Endothelial cell of umbilical vein (primary cell): ENCODE data around the gene DBR1. TPM values are rescaled to one million over a fixed set of nuclear protein-coding genes. Genes with fewer than 3 reads are reported as not detected.

Source experiments
- BruUV-seq: library from RNA; stranded (reverse); fragments of 400-500 nt; replicated peaks from 2 replicates; lab custom pipeline; 2021; lab: Mats Ljungman, UMichigan
- CTCF ChIA-PET: fragments of 300-600, 350-600 bp; sonication (Branson Sonifier 250); formaldehyde crosslinking; loops from one replicate; lab custom pipeline; 2021; ENCODE audit warnings: antibody characterized with exemption, inconsistent platforms; lab: Charles Lee
- POLR2A ChIA-PET: fragments of 300-600, 350-600 bp; sonication (Branson Sonifier 250); formaldehyde crosslinking; loops from one replicate; lab custom pipeline; 2021; ENCODE audit warnings: antibody characterized with exemption, inconsistent platforms; lab: Charles Lee
- DNase-seq: peaks from one replicate; pipeline ENCODE4 v3.0.0-alpha.2; 2011; ENCODE audit warnings: low read depth, low spot score
- FAIRE-seq: peaks from 2 replicates; lab custom pipeline; 2011; peaks lifted over from hg19 to GRCh38; lab: Jason Lieb, UNC
- H2AFZ ChIP-seq: 2 replicates; pipeline ENCODE4 v1.6.0; 2012; ENCODE audit warnings: low read depth, low read length, control low read depth, inconsistent platforms
- H3K27ac ChIP-seq: 2 replicates; pipeline ENCODE4 v1.5.1; 2011; ENCODE audit warnings: low read depth, mild to moderate bottlenecking, control low read depth, low read length, moderate library complexity; ENCODE audit not compliant: insufficient read depth
- H3K27me3 ChIP-seq, 2 experiments: 2 replicates each; pipeline versions ENCODE4 v1.6.0 to v1.6.1; 2011; ENCODE audit warnings: low read length in 2 of 2, mixed read lengths in 1 of 2; ENCODE audit not compliant: control insufficient read depth in 2 of 2, insufficient read depth in 2 of 2
- H3K36me3 ChIP-seq, 2 experiments: 2 replicates in 1 of 2; 3 replicates in 1 of 2; pipeline ENCODE4 v1.5.1; 2011; ENCODE audit warnings: low read length in 2 of 2, mild to moderate bottlenecking in 1 of 2, moderate library complexity in 1 of 2; ENCODE audit not compliant: control insufficient read depth in 2 of 2, insufficient read depth in 2 of 2; ENCODE audit errors: extremely low read depth in 1 of 2
- H3K4me1 ChIP-seq: 3 replicates; pipeline ENCODE4 v1.5.1; 2011; ENCODE audit warnings: mild to moderate bottlenecking, low read length; ENCODE audit not compliant: control insufficient read depth, insufficient read depth; ENCODE audit errors: extremely low read depth
- H3K4me2 ChIP-seq: 2 replicates; pipeline ENCODE4 v1.6.1; 2011; ENCODE audit warnings: low read length, control low read depth, mixed read lengths; ENCODE audit not compliant: insufficient read depth
- H3K4me3 ChIP-seq, 3 experiments: fragments of 200-600 bp in 1 of 3; sonication (generic), shearing (Covaris generic) in 1 of 3; replicated peaks in 1 of 3; 2 replicates each; pipeline ENCODE4 v1.5.1; 2011 to 2016; ENCODE audit warnings: control low read depth in 3 of 3, low read length in 3 of 3, mild to moderate bottlenecking in 2 of 3, inconsistent platforms in 1 of 3, low read depth in 1 of 3, moderate library complexity in 1 of 3; ENCODE audit not compliant: insufficient read depth in 1 of 3
- H3K79me2 ChIP-seq: 2 replicates; pipeline ENCODE4 v1.6.0; 2012; ENCODE audit warnings: low read length, inconsistent platforms; ENCODE audit not compliant: control insufficient read depth, insufficient read depth
- H3K9ac ChIP-seq: replicated peaks from 2 replicates; pipeline ENCODE3; 2011; ENCODE audit warnings: low read length, control low read depth; ENCODE audit not compliant: insufficient read depth; ENCODE audit errors: extremely low read depth
- H3K9me1 ChIP-seq: replicated peaks from 3 replicates; pipeline ENCODE4 v1.6.0; 2011; ENCODE audit warnings: mild to moderate bottlenecking, low read length; ENCODE audit not compliant: control insufficient read depth, insufficient read depth; ENCODE audit errors: extremely low read depth
- H3K9me3 ChIP-seq: replicated peaks from 2 replicates; pipeline ENCODE4 v1.5.1; 2012; ENCODE audit warnings: low read length, inconsistent platforms; ENCODE audit not compliant: control insufficient read depth, insufficient read depth
- H4K20me1 ChIP-seq: replicated peaks from 2 replicates; pipeline ENCODE3; 2011; ENCODE audit warnings: mild to moderate bottlenecking, low read length; ENCODE audit not compliant: control insufficient read depth, insufficient read depth; ENCODE audit errors: extremely low read depth
- CTCF ChIP-seq, 2 donors: IDR thresholded peaks; 1 replicate in 1 of 2; 2 replicates in 1 of 2; pipeline ENCODE4 v1.5.1; 2011; ENCODE audit warnings: low read length in 2 of 2, mild to moderate bottlenecking in 2 of 2, moderate library complexity in 2 of 2, control low read depth in 1 of 2, inconsistent platforms in 1 of 2, low read depth in 1 of 2; ENCODE audit not compliant: insufficient read depth in 1 of 2; ENCODE audit errors: extremely low read depth in 1 of 2
- EZH2 ChIP-seq: IDR thresholded peaks from 2 replicates; pipeline ENCODE4 v1.6.1; 2012; ENCODE audit warnings: borderline replicate concordance, low read depth, mild to moderate bottlenecking, moderate library complexity, low read length, inconsistent platforms; ENCODE audit not compliant: severe bottlenecking
- FOS ChIP-seq: IDR thresholded peaks from 2 replicates; pipeline ENCODE4 v1.6.1; 2011; ENCODE audit warnings: mild to moderate bottlenecking, low read length, moderate library complexity, borderline replicate concordance; ENCODE audit not compliant: insufficient read depth
- GATA2 ChIP-seq: IDR thresholded peaks from 2 replicates; pipeline ENCODE4 v1.7.0; 2011; ENCODE audit warnings: low read depth, mild to moderate bottlenecking, moderate library complexity, mixed read lengths, low read length; ENCODE audit not compliant: insufficient read length, insufficient read depth
- JUN ChIP-seq: IDR thresholded peaks from 2 replicates; pipeline ENCODE4 v1.6.1; 2011; ENCODE audit warnings: borderline replicate concordance, low read depth; ENCODE audit not compliant: insufficient read length, insufficient read depth
- MAX ChIP-seq: IDR thresholded peaks from 2 replicates; pipeline ENCODE4 v1.6.1; 2011; ENCODE audit not compliant: insufficient read depth, insufficient read length
- MYC ChIP-seq: IDR thresholded peaks from one replicate; pipeline ENCODE4 v1.6.1; 2011; ENCODE audit warnings: mild to moderate bottlenecking, low read depth, low read length
- POLR2A ChIP-seq: IDR thresholded peaks from 2 replicates; pipeline ENCODE4 v1.6.1; 2012; ENCODE audit warnings: low read depth, mild to moderate bottlenecking, control low read depth, low read length
- POLR2AphosphoS5 ChIP-seq: IDR thresholded peaks from 2 replicates; pipeline ENCODE4 v1.6.1; 2012; ENCODE audit warnings: low read depth, mild to moderate bottlenecking, control low read depth, low read length, moderate library complexity; ENCODE audit not compliant: insufficient read depth
- dilution Hi-C: fragments of 300-500 bp; cut with MboI; formaldehyde crosslinking; loops from one replicate; pipeline ENCODE4 v1.15.0; 2019; ENCODE audit warnings: low sequenced_read_pairs; ENCODE audit not compliant: extremely low pct_ligation_motif_present
- intact Hi-C: fragments of 100-400 bp; cut with micrococcal nuclease; formaldehyde crosslinking; loops from one replicate; pipeline ENCODE4 v1.10.0; 2022
- polyA plus RNA-seq, 4 experiments: library from polyadenylated mRNA; depleted of rRNA in 3 of 4; stranded (reverse) in 3 of 4; unstranded in 1 of 4; fragments of >200 nt; gene quantifications; 2 replicates each; pipeline versions ENCODE4 v1.2.1 to v1.2.3, GENCODE V29; 2011 to 2012; ENCODE audit warnings: missing spikeins in 1 of 4
- total RNA-seq: library from RNA; stranded (reverse); gene quantifications from 2 replicates; pipeline ENCODE4 v1.2.3, GENCODE V29; 2021

Gene DBR1
- total and polyA plus RNA-seq, 2 donors (not counting 3 experiments of a cell fraction or from before 2014, with no cell fraction given): 10.3 to 17.8 TPM

GRCh38 chr3:138125548-138126221 lies 49.0 kb downstream of the DBR1 start:
- H3K27me3 ChIP-seq: peaks cover 2 to 3% of the 10 kb centered on the region in 2 experiments
- no peak overlapping the region for H3K27ac ChIP-seq
- no peaks in the 10 kb centered on the region for H3K36me3 ChIP-seq
- intact Hi-C loops (no loop called here), dilution Hi-C loops (no loop called here)
- H3K4me2 ChIP-seq: no peak overlapping the region
- no peaks in the 10 kb centered on the region for H4K20me1 ChIP-seq
- FAIRE-seq (no peak), DNase-seq (no peak)
- CTCF ChIA-PET: no interaction called here
- no peaks in the 10 kb centered on the region for H3K4me1 ChIP-seq
- H3K9ac ChIP-seq: no peak overlapping the region
- TF ChIP-seq POLR2AphosphoS5 (no peak), POLR2A (no peak), JUN (no peak), CTCF (IDR thresholded peaks at IDR 0.05; ENCODE audit: extremely low read depth in 1 of 2, insufficient read depth in 1 of 2, low read depth in 1 of 2, low read length in 2 of 2) (no peak), FOS (no peak), GATA2 (no peak), MAX (no peak), MYC (no peak), EZH2 (no peak)
- POLR2A ChIA-PET: no interaction called here
- H3K9me3 ChIP-seq: no peaks in the 10 kb centered on the region
- H2AFZ ChIP-seq: no peak overlapping the region
- no peaks in the 10 kb centered on the region for H3K9me1 ChIP-seq
- no peaks in the 10 kb centered on the region for H3K79me2 ChIP-seq
- no TSS peak for BruUV-seq
- no peak overlapping the region for H3K4me3 ChIP-seq
